ENCODE data around the gene CLCN2.
A peak's percentile ranks its signal among the peaks of the same experiment; 100 is the strongest.

CLCN2 gene

DNA sequence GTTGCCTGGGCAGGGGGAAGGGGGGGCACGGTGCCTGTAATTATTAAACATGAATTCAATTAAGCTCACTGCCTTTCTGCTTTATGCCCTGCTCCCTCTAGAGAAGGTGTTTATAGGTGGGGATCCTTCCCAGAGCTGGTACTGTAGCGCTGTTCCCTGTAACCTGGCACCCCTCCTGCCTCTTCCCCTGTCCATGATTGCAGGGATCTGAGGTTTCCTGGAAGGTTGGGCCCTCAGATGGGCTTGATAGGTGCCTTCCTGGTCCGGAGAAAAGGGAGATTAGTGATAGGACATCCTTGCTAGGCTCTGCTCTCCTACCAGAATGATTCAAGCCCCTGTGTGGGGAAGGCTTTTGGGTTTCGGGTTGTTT lies 26.1 kb downstream of the CLCN2 start:
- no peak for TF ChIP-seq CTCF (IDR thresholded peaks at IDR 0.05; ENCODE audit: poor library complexity, severe bottlenecking)
- ATAC-seq (ENCODE audit: low read depth) (no peak), DNase-seq (ENCODE audit: low spot score) (no peak)
- H3K27ac ChIP-seq (ENCODE audit: poor library complexity, severe bottlenecking), result peak overlapping the region; percentile 98
- peak overlapping the region; percentile 56 for H3K4me3 ChIP-seq (ENCODE audit: severe bottlenecking)
- peaks cover 43% of the 10 kb centered on the region for H3K4me1 ChIP-seq (ENCODE audit: insufficient read depth, poor library complexity, severe bottlenecking)
- H3K27me3 ChIP-seq (ENCODE audit: insufficient read depth, poor library complexity, severe bottlenecking), result no peaks in the 10 kb centered on the region
- peaks cover 59% of the 10 kb centered on the region for H3K36me3 ChIP-seq (ENCODE audit: low read depth)
- no peaks in the 10 kb centered on the region for H3K9me3 ChIP-seq (ENCODE audit: severe bottlenecking)

DNA sequence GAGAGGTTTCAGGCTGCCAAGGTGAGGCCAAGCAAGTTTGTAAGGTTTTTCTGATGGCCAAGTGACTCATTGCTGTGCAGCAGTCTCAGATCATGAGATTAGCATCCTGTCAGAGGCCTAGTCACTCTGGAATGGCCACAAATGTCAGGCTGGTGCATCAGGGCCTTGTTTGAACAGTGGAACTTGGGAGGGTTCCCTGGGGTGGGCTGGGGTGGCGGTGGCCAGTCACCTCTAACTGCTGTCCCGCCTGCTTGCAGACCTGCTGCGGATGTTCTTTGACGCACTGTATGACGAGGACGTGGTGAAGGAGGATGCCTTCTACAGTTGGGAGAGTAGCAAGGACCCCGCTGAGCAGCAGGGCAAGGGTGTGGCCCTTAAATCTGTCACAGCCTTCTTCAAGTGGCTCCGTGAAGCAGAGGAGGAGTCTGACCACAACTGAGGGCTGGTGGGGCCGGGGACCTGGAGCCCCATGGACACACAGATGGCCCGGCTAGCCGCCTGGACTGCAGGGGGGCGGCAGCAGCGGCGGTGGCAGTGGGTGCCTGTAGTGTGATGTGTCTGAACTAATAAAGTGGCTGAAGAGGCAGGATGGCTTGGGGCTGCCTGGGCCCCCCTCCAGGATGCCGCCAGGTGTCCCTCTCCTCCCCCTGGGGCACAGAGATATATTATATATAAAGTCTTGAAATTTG lies 26.8 kb downstream of the CLCN2 start:
- Histone ChIP-seq H3K4me3 (ENCODE audit: severe bottlenecking) (no peak overlapping the region), H3K4me1 (ENCODE audit: insufficient read depth, poor library complexity, severe bottlenecking) (peaks cover 43% of the 10 kb centered on the region), H3K27ac (ENCODE audit: poor library complexity, severe bottlenecking) (peak overlapping the region; percentile 98), H3K36me3 (ENCODE audit: low read depth) (peaks cover 65% of the 10 kb centered on the region), H3K27me3 (ENCODE audit: insufficient read depth, poor library complexity, severe bottlenecking) (no peaks in the 10 kb centered on the region), H3K9me3 (ENCODE audit: severe bottlenecking) (no peaks in the 10 kb centered on the region)
- no peak for TF ChIP-seq CTCF (IDR thresholded peaks at IDR 0.05; ENCODE audit: poor library complexity, severe bottlenecking)
- DNase-seq (ENCODE audit: low spot score), result no peak
- ATAC-seq (ENCODE audit: low read depth), result peak; percentile 15

DNA sequence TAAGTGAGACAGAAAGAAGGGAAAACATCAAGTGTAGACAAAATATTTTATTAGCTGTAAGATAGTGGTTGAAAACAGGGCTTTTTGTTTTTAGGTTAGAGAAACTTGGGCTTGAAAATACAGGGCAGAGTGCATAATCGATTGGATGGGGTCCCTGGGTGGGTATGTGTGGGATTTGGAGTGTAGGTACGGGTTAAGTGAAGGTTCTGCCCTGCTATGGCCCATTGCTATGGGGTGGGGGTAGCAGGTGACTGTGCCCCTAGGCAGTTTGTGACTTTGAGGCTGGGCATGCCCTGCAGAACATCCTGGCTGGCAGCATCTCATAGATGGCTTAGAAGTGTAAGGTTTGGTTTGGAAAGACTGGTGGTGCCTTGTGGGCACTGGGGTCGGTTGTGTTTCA lies 27.7 kb downstream of the CLCN2 start:
- TF ChIP-seq CTCF (IDR thresholded peaks at IDR 0.05; ENCODE audit: poor library complexity, severe bottlenecking), result no peak
- Histone ChIP-seq H3K4me1 (ENCODE audit: insufficient read depth, poor library complexity, severe bottlenecking) (peaks cover 39% of the 10 kb centered on the region), H3K4me3 (ENCODE audit: severe bottlenecking) (no peak overlapping the region), H3K27me3 (ENCODE audit: insufficient read depth, poor library complexity, severe bottlenecking) (no peaks in the 10 kb centered on the region), H3K9me3 (ENCODE audit: severe bottlenecking) (no peaks in the 10 kb centered on the region), H3K27ac (ENCODE audit: poor library complexity, severe bottlenecking) (peak overlapping the region; percentile 98), H3K36me3 (ENCODE audit: low read depth) (peaks cover 75% of the 10 kb centered on the region)
- ATAC-seq (ENCODE audit: low read depth), result no peak
- DNase-seq (ENCODE audit: low spot score), result no peak

- peaks cover 38% of the 10 kb centered on the region for H3K4me1 ChIP-seq (ENCODE audit: insufficient read depth, poor library complexity, severe bottlenecking)
Observed at GRCh38 chr3:184333190-184333589, 28.2 kb downstream of the CLCN2 start.

More at GRCh38 chr3:184333190-184333589, 28.2 kb downstream of the CLCN2 start:
- Histone ChIP-seq H3K27me3 (ENCODE audit: insufficient read depth, poor library complexity, severe bottlenecking) (no peaks in the 10 kb centered on the region), H3K9me3 (ENCODE audit: severe bottlenecking) (no peaks in the 10 kb centered on the region), H3K27ac (ENCODE audit: poor library complexity, severe bottlenecking) (peak overlapping the region; percentile 98), H3K4me3 (ENCODE audit: severe bottlenecking) (no peak overlapping the region), H3K36me3 (ENCODE audit: low read depth) (peaks cover 80% of the 10 kb centered on the region)
- ATAC-seq (ENCODE audit: low read depth), result no peak
- no peak for TF ChIP-seq CTCF (IDR thresholded peaks at IDR 0.05; ENCODE audit: poor library complexity, severe bottlenecking)
- DNase-seq (ENCODE audit: low spot score), result no peak

Measured in RWPE2 (cell line).